ENCODE measurements around the gene MELK.
"Not testable (repeated sequence)": the region's sequence is repeated elsewhere in the genome, so short reads cannot be mapped to it uniquely, and the experiment has no call there.

MELK gene

GRCh38 chr9:36572515-36573418 is at the start of gene MELK:
TSS of gene MELK (plus strand) at chr9:36572895. CDS start at chr9:36581682, 8,787 bp downstream.
- in situ Hi-C loops (cut with MboI; ENCODE audit: low sequenced_read_pairs): no loop called here

- in situ Hi-C loops (cut with MboI; ENCODE audit: low sequenced_read_pairs): no loop called here
Observed at GRCh38 chr9:36530224-36530623, 42.5 kb upstream of the MELK start.

GRCh38 chr9:36532353-36532752 is 40.3 kb upstream of the MELK start:
- in situ Hi-C loops (cut with MboI; ENCODE audit: low sequenced_read_pairs): no loop called here

- in situ Hi-C loops (cut with MboI; ENCODE audit: low sequenced_read_pairs): not testable (repeated sequence)
Observed at GRCh38 chr9:36533726-36534125, 39.0 kb upstream of the MELK start.

GRCh38 chr9:36535107-36535506 is 37.6 kb upstream of the MELK start:
- in situ Hi-C loops (cut with MboI; ENCODE audit: low sequenced_read_pairs): no loop called here

- in situ Hi-C loops (cut with MboI; ENCODE audit: low sequenced_read_pairs): no loop called here
Observed at GRCh38 chr9:36537861-36538260, 34.8 kb upstream of the MELK start.

GRCh38 chr9:36542355-36542754 is 30.3 kb upstream of the MELK start:
- in situ Hi-C loops (cut with MboI; ENCODE audit: low sequenced_read_pairs): no loop called here

GRCh38 chr9:36543916-36544315 is 28.8 kb upstream of the MELK start:
- in situ Hi-C loops (cut with MboI; ENCODE audit: low sequenced_read_pairs): no loop called here

- in situ Hi-C loops (cut with MboI; ENCODE audit: low sequenced_read_pairs): no loop called here
Observed at GRCh38 chr9:36547598-36547997, 25.1 kb upstream of the MELK start.

- in situ Hi-C loops (cut with MboI; ENCODE audit: low sequenced_read_pairs): no loop called here
Observed at GRCh38 chr9:36548454-36548853, 24.2 kb upstream of the MELK start.

GRCh38 chr9:36550135-36550534 is 22.6 kb upstream of the MELK start:
- in situ Hi-C loops (cut with MboI; ENCODE audit: low sequenced_read_pairs): no loop called here

GRCh38 chr9:36550631-36551098 is 22.0 kb upstream of the MELK start:
- in situ Hi-C loops (cut with MboI; ENCODE audit: low sequenced_read_pairs): not testable (repeated sequence)

- in situ Hi-C loops (cut with MboI; ENCODE audit: low sequenced_read_pairs): no loop called here
Observed at GRCh38 chr9:36551129-36551528, 21.6 kb upstream of the MELK start.

- in situ Hi-C loops (cut with MboI; ENCODE audit: low sequenced_read_pairs): no loop called here
Observed at GRCh38 chr9:36551910-36552309, 20.8 kb upstream of the MELK start.

- in situ Hi-C loops (cut with MboI; ENCODE audit: low sequenced_read_pairs): loop anchor here (5.0 kb wide), 1 partner anchor 142 kb away; no protein-coding TSS in a partner anchor
Observed at GRCh38 chr9:36559036-36559695, 13.5 kb upstream of the MELK start.

GRCh38 chr9:36560771-36561170 is 11.9 kb upstream of the MELK start:
- in situ Hi-C loops (cut with MboI; ENCODE audit: low sequenced_read_pairs): no loop called here

GRCh38 chr9:36562801-36563200 is 9.9 kb upstream of the MELK start:
- in situ Hi-C loops (cut with MboI; ENCODE audit: low sequenced_read_pairs): not testable (repeated sequence)

- in situ Hi-C loops (cut with MboI; ENCODE audit: low sequenced_read_pairs): no loop called here
Observed at GRCh38 chr9:36566813-36567221, 5.9 kb upstream of the MELK start.

GRCh38 chr9:36568681-36569080 is 4.0 kb upstream of the MELK start:
- in situ Hi-C loops (cut with MboI; ENCODE audit: low sequenced_read_pairs): not testable (repeated sequence)

- in situ Hi-C loops (cut with MboI; ENCODE audit: low sequenced_read_pairs): no loop called here
Observed at GRCh38 chr9:36571333-36571732, 1.4 kb upstream of the MELK start.

- in situ Hi-C loops (cut with MboI; ENCODE audit: low sequenced_read_pairs): not testable (repeated sequence)
Observed at GRCh38 chr9:36574045-36574444, 1.4 kb downstream of the MELK start.

- in situ Hi-C loops (cut with MboI; ENCODE audit: low sequenced_read_pairs): no loop called here
Observed at GRCh38 chr9:36575411-36575882, 2.8 kb downstream of the MELK start.
